OCI-LY1 (cell line): ENCODE measurements around the gene RFC1.

Experiments
- H2AFZ ChIP-seq: fragments of 200-600 bp; sonication (generic), shearing (Covaris generic); 2 replicates; pipeline ENCODE4 v1.6.0; 2014; ENCODE audit warnings: antibody characterized with exemption, mild to moderate bottlenecking, low read length
- H3F3A ChIP-seq: fragments of 200-600 bp; sonication (generic), shearing (Covaris generic); 2 replicates; pipeline ENCODE4 v1.6.0; 2014; ENCODE audit warnings: mild to moderate bottlenecking, antibody characterized with exemption, low read length, moderate library complexity; ENCODE audit not compliant: insufficient read depth
- H3K27ac ChIP-seq: fragments of 200-600 bp; sonication (generic); 2 replicates; pipeline ENCODE4 v1.5.1; 2014; ENCODE audit warnings: low read length, mixed run types, mild to moderate bottlenecking, low read depth; ENCODE audit not compliant: poor library complexity, severe bottlenecking
- H3K27me3 ChIP-seq: fragments of 200-600 bp; sonication (generic); 2 replicates; pipeline ENCODE4 v1.6.0; 2014; ENCODE audit warnings: antibody characterized with exemption, mild to moderate bottlenecking, low read length, moderate library complexity; ENCODE audit not compliant: insufficient read depth
- H3K36me3 ChIP-seq: fragments of 200-600 bp; sonication (generic); 2 replicates; pipeline ENCODE4 v1.6.1; 2014; ENCODE audit warnings: mild to moderate bottlenecking, antibody characterized with exemption, low read length, moderate library complexity, mixed read lengths; ENCODE audit not compliant: insufficient read depth
- H3K4me1 ChIP-seq: fragments of 200-600 bp; sonication (generic); 2 replicates; pipeline ENCODE4 v1.5.1; 2014; ENCODE audit warnings: mild to moderate bottlenecking, low read length, moderate library complexity; ENCODE audit not compliant: insufficient read depth, severe bottlenecking
- H3K4me2 ChIP-seq: fragments of 200-600 bp; sonication (generic), shearing (Covaris generic); 2 replicates; pipeline ENCODE4 v1.6.1; 2014; ENCODE audit warnings: low read length
- H3K4me3 ChIP-seq: fragments of 200-600 bp; sonication (generic); 2 replicates; pipeline ENCODE4 v1.5.1; 2014; ENCODE audit warnings: low read length, low read depth, mild to moderate bottlenecking, mixed read lengths; ENCODE audit not compliant: poor library complexity, severe bottlenecking
- H3K79me2 ChIP-seq: fragments of 200-600 bp; shearing (Covaris generic); 2 replicates; pipeline ENCODE4 v1.6.1; 2016; ENCODE audit warnings: mixed run types, low read length, mixed read lengths; ENCODE audit not compliant: insufficient read depth
- H3K9ac ChIP-seq: fragments of 200-600 bp; sonication (generic), shearing (Covaris generic); 2 replicates; pipeline ENCODE4 v1.6.1; 2014; ENCODE audit warnings: mild to moderate bottlenecking, low read length, mixed read lengths
- H3K9me2 ChIP-seq: fragments of 200-600 bp; sonication (generic), shearing (Covaris generic); 2 replicates; pipeline ENCODE4 v1.6.1; 2014; ENCODE audit warnings: low read depth, mild to moderate bottlenecking, low read length, mixed read lengths
- H3K9me3 ChIP-seq: fragments of 200-600 bp; shearing (Covaris generic); 2 replicates; pipeline ENCODE4 v1.6.1; 2014; ENCODE audit warnings: low read length, mixed read lengths
- H4K20me1 ChIP-seq: fragments of 200-600 bp; sonication (generic), shearing (Covaris generic); 2 replicates; pipeline ENCODE4 v1.6.0; 2016; ENCODE audit warnings: mild to moderate bottlenecking, low read length; ENCODE audit not compliant: insufficient read depth
- CTCF ChIP-seq: fragments of 200-600 bp; sonication (generic), shearing (Covaris generic); IDR thresholded peaks from 2 replicates; pipeline ENCODE4 v1.5.1; 2017; ENCODE audit warnings: mild to moderate bottlenecking, antibody characterized with exemption, low read length, moderate library complexity, mixed read lengths
- EZH2 ChIP-seq: fragments of 200-600 bp; sonication (generic), shearing (Covaris generic); IDR thresholded peaks from 2 replicates; pipeline ENCODE4 v1.8.0; 2017; ENCODE audit warnings: borderline replicate concordance, mixed run types, mild to moderate bottlenecking, antibody characterized with exemption, low read length, moderate library complexity, mixed read lengths

Gene RFC1

GRCh38 chr4:39259571-39260330, 106.4 kb downstream of the RFC1 start:
- Histone ChIP-seq H3K4me2 (no peak overlapping the region), H3K9ac (no peak overlapping the region), H3K4me3 (no peak overlapping the region), H3K9me2 (no peaks in the 10 kb centered on the region), H3K4me1 (no peaks in the 10 kb centered on the region), H3K27me3 (no peaks in the 10 kb centered on the region), H3F3A (no peaks in the 10 kb centered on the region), H3K9me3 (no peaks in the 10 kb centered on the region), H3K27ac (no peak overlapping the region), H4K20me1 (no peaks in the 10 kb centered on the region), H3K79me2 (no peaks in the 10 kb centered on the region), H3K36me3 (peaks cover 7% of the 10 kb centered on the region), H2AFZ (no peak overlapping the region)
- TF ChIP-seq EZH2 (no peak), CTCF (no peak)

GRCh38 chr4:39256436-39256835, 109.7 kb downstream of the RFC1 start:
- no peaks in the 10 kb centered on the region for H3K9me3 ChIP-seq
- H3F3A ChIP-seq = no peaks in the 10 kb centered on the region
- no peak overlapping the region for H3K9ac ChIP-seq
- no peak overlapping the region for H3K27ac ChIP-seq
- no peaks in the 10 kb centered on the region for H3K27me3 ChIP-seq
- no peaks in the 10 kb centered on the region for H3K4me1 ChIP-seq
- H4K20me1 ChIP-seq = no peaks in the 10 kb centered on the region
- TF ChIP-seq CTCF = no peak
- TF ChIP-seq EZH2 = no peak
- no peak overlapping the region for H2AFZ ChIP-seq
- no peak overlapping the region for H3K4me3 ChIP-seq
- no peaks in the 10 kb centered on the region for H3K79me2 ChIP-seq
- H3K9me2 ChIP-seq = no peaks in the 10 kb centered on the region
- H3K4me2 ChIP-seq = no peak overlapping the region
- H3K36me3 ChIP-seq = peaks cover 7% of the 10 kb centered on the region

DNA sequence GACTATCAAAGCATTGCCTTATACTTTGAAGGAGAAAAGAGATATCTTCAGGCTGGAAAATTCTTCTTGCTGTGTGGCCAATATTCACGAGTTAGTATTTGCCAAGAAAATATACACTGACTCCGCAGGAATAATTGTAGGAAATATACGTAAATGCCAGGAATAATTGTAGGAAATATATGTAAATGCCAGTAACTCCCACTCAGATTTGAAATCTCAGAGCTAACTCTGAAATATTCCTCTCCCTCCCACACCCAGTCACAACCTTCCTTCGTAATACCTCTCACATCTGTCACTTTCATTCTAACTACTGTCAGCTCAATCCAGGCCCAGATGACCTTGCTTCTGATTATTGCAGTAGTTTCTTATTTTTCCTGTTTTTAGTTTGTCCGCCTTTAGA, 110.3 kb downstream of the RFC1 start:
- peaks cover 7% of the 10 kb centered on the region for H3K36me3 ChIP-seq
- no peaks in the 10 kb centered on the region for H4K20me1 ChIP-seq
- TF ChIP-seq CTCF (no peak), EZH2 (no peak)

More for the DNA sequence above, 110.3 kb downstream of the RFC1 start:
- no peaks in the 10 kb centered on the region for H3K79me2 ChIP-seq
- H3K9ac ChIP-seq = no peak overlapping the region
- no peaks in the 10 kb centered on the region for H3K27me3 ChIP-seq
- H3K4me2 ChIP-seq = no peak overlapping the region
- no peaks in the 10 kb centered on the region for H3K4me1 ChIP-seq
- H3K9me3 ChIP-seq = no peaks in the 10 kb centered on the region
- no peak overlapping the region for H3K27ac ChIP-seq
- no peaks in the 10 kb centered on the region for H3F3A ChIP-seq
- H2AFZ ChIP-seq = no peak overlapping the region
- no peaks in the 10 kb centered on the region for H3K9me2 ChIP-seq
- no peak overlapping the region for H3K4me3 ChIP-seq
